Astrocyte (in vitro differentiated cells and primary cell): ENCODE data around the gene NCR3LG1. TPM values are rescaled to one million over a fixed set of nuclear protein-coding genes. Genes with fewer than 3 reads are reported as not detected.

ENCODE experiments used
- DNase-seq: peaks from one replicate; pipeline ENCODE4 v3.0.0-alpha.2; 2010; ENCODE audit warnings: low read depth
- FAIRE-seq: peaks from 2 replicates; lab custom pipeline; 2011; peaks lifted over from hg19 to GRCh38; lab: Jason Lieb, UNC
- H2AFZ ChIP-seq: 2 replicates; pipeline ENCODE4 v1.6.0; 2012; ENCODE audit warnings: low read depth, low read length, inconsistent platforms
- H3K27ac ChIP-seq: 2 replicates; pipeline ENCODE4 v1.5.1; 2011; ENCODE audit warnings: low read depth, low read length, inconsistent platforms
- H3K27me3 ChIP-seq: 2 replicates; pipeline ENCODE4 v1.6.0; 2011; ENCODE audit warnings: low read length, inconsistent platforms; ENCODE audit not compliant: insufficient read depth
- H3K36me3 ChIP-seq: 2 replicates; pipeline ENCODE4 v1.5.1; 2011; ENCODE audit warnings: low read length, inconsistent platforms; ENCODE audit not compliant: insufficient read depth
- H3K4me1 ChIP-seq: 2 replicates; pipeline ENCODE4 v1.5.1; 2011; ENCODE audit warnings: low read length, inconsistent platforms; ENCODE audit not compliant: insufficient read depth
- H3K4me2 ChIP-seq: 2 replicates; pipeline ENCODE4 v1.6.0; 2012; ENCODE audit warnings: low read length, inconsistent platforms
- H3K4me3 ChIP-seq: 2 replicates; pipeline ENCODE4 v1.5.1; 2011; ENCODE audit warnings: low read depth, mild to moderate bottlenecking, low read length, inconsistent platforms; ENCODE audit not compliant: insufficient read depth
- H3K79me2 ChIP-seq: 2 replicates; pipeline ENCODE4 v1.6.0; 2012; ENCODE audit warnings: mild to moderate bottlenecking, low read length, inconsistent platforms; ENCODE audit not compliant: insufficient read depth
- H3K9ac ChIP-seq: 2 replicates; pipeline ENCODE4 v1.6.0; 2012; ENCODE audit warnings: mild to moderate bottlenecking, low read length, inconsistent platforms
- H3K9me3 ChIP-seq: 2 replicates; pipeline ENCODE4 v1.5.1; 2012; ENCODE audit warnings: low read depth, mild to moderate bottlenecking, low read length, inconsistent platforms; ENCODE audit not compliant: insufficient read depth
- H4K20me1 ChIP-seq: 2 replicates; pipeline ENCODE4 v1.6.0; 2012; ENCODE audit warnings: low read length, inconsistent platforms; ENCODE audit not compliant: insufficient read depth
- H3K27ac Mint-ChIP-seq: one replicate; pipeline ENCODE4 v1.8.0; 2021; ENCODE audit warnings: mild to moderate bottlenecking, mixed read lengths; ENCODE audit not compliant: unreplicated experiment
- H3K27me3 Mint-ChIP-seq: one replicate; pipeline ENCODE4 v1.8.0; 2021; ENCODE audit warnings: low read depth, mixed read lengths; ENCODE audit not compliant: unreplicated experiment
- H3K36me3 Mint-ChIP-seq: one replicate; pipeline ENCODE4 v1.8.0; 2021; ENCODE audit warnings: low read depth, mixed read lengths; ENCODE audit not compliant: unreplicated experiment
- H3K4me1 Mint-ChIP-seq: one replicate; pipeline ENCODE4 v1.8.0; 2021; ENCODE audit warnings: low read depth, mixed read lengths; ENCODE audit not compliant: unreplicated experiment
- H3K4me3 Mint-ChIP-seq: one replicate; pipeline ENCODE4 v1.8.0; 2021; ENCODE audit warnings: mild to moderate bottlenecking, moderate library complexity, mixed read lengths; ENCODE audit not compliant: unreplicated experiment
- H3K9me3 Mint-ChIP-seq: one replicate; pipeline ENCODE4 v1.8.0; 2021; ENCODE audit warnings: mild to moderate bottlenecking, mixed read lengths; ENCODE audit not compliant: unreplicated experiment
- CTCF ChIP-seq: IDR thresholded peaks from 2 replicates; pipeline ENCODE4 v1.5.1; 2011; ENCODE audit warnings: low read depth, mild to moderate bottlenecking, inconsistent platforms, low read length, moderate library complexity; ENCODE audit not compliant: insufficient read depth
- EZH2 ChIP-seq: IDR thresholded peaks from 2 replicates; pipeline ENCODE4 v1.6.1; 2012; ENCODE audit warnings: mild to moderate bottlenecking, low read length, inconsistent platforms; ENCODE audit not compliant: insufficient read depth
- total RNA-seq: library from RNA; stranded (reverse); gene quantifications from 2 replicates; pipeline ENCODE4 v1.2.1, GENCODE V29; 2021

NCR3LG1 gene
- total RNA-seq, 1 donor from 2014 or later = 3.3 TPM

DNA sequence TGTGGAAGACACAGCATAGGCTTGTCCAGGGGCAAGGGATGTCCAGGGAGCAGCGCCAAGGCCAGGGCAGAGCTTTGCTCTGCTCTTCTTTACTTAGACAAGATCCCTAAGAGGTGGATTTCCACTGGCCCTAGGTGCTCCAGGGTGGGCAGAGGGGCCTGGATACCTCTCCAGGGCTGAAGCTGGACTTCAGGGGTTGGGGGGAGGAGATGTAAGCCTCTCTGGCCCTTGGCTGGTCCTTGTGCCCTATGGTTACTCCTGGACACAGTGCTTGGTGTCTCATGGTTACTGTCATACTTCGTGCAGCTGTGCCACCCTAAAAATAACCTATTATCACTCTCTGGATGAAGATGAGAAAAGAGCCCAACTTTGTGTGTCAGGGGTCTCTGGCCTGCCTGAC is 49.7 kb downstream of the NCR3LG1 start:
- H3K4me1 ChIP-seq = no peaks in the 10 kb centered on the region
- H3K27ac ChIP-seq = no peak overlapping the region
- Mint-ChIP-seq H3K27ac (no peak overlapping the region), H3K4me1 (no peaks in the 10 kb centered on the region), H3K4me3 (no peak overlapping the region), H3K27me3 (peaks cover 43% of the 10 kb centered on the region), H3K9me3 (no peaks in the 10 kb centered on the region), H3K36me3 (no peaks in the 10 kb centered on the region)
- TF ChIP-seq CTCF = no peak
- TF ChIP-seq EZH2 = no peak
- no peak overlapping the region for H3K4me3 ChIP-seq
- DNase-seq = no peak
- peaks cover 2% of the 10 kb centered on the region for H3K27me3 ChIP-seq
- H3K79me2 ChIP-seq = no peaks in the 10 kb centered on the region
- H3K36me3 ChIP-seq = no peaks in the 10 kb centered on the region
- H2AFZ ChIP-seq = no peak overlapping the region
- no peak for FAIRE-seq
- no peaks in the 10 kb centered on the region for H3K9me3 ChIP-seq
- H3K9ac ChIP-seq = no peak overlapping the region
- no peak overlapping the region for H3K4me2 ChIP-seq
- H4K20me1 ChIP-seq = no peaks in the 10 kb centered on the region

- Mint-ChIP-seq H3K27me3 (peaks cover 41% of the 10 kb centered on the region), H3K4me3 (no peak overlapping the region)
- FAIRE-seq = no peak
These were observed 50.2 kb downstream of the NCR3LG1 start for GRCh38 chr11:17401841-17402240.

More at GRCh38 chr11:17401841-17402240, 50.2 kb downstream of the NCR3LG1 start:
- no peak overlapping the region for H3K9ac ChIP-seq
- no peaks in the 10 kb centered on the region for H4K20me1 ChIP-seq
- H3K36me3 ChIP-seq = no peaks in the 10 kb centered on the region
- no peak overlapping the region for H3K4me2 ChIP-seq
- H3K4me3 ChIP-seq = no peak overlapping the region
- H2AFZ ChIP-seq = no peak overlapping the region
- H3K4me1 Mint-ChIP-seq = no peaks in the 10 kb centered on the region
- TF ChIP-seq EZH2 (no peak), CTCF (no peak)
- H3K27ac ChIP-seq = no peak overlapping the region
- H3K4me1 ChIP-seq = no peaks in the 10 kb centered on the region
- H3K36me3 Mint-ChIP-seq = no peaks in the 10 kb centered on the region
- H3K9me3 ChIP-seq = no peaks in the 10 kb centered on the region
- H3K27ac Mint-ChIP-seq = no peak overlapping the region
- H3K27me3 ChIP-seq = peaks cover 2% of the 10 kb centered on the region
- no peaks in the 10 kb centered on the region for H3K79me2 ChIP-seq
- no peaks in the 10 kb centered on the region for H3K9me3 Mint-ChIP-seq
- DNase-seq = no peak
